Panc1 (cell line): ENCODE results near the gene EPS8L2. TPM values are rescaled to one million over a fixed set of nuclear protein-coding genes. Genes with fewer than 3 reads are reported as not detected.
A peak's percentile ranks its signal among the peaks of the same experiment; 100 is the strongest.

Experiments
- ATAC-seq: fragments of 200-7000 bp; cut with Tn5 transposase; 2 replicates; pipeline ENCODE4 v1.9.1; 2020; ENCODE audit warnings: mild to moderate bottlenecking, moderate library complexity
- BruUV-seq: library from RNA; stranded (reverse); fragments of 400-500 nt; replicated peaks from 2 replicates; lab custom pipeline; 2021; lab: Mats Ljungman, UMichigan
- CTCF ChIA-PET: fragments of 300-600 bp; sonication (Branson Sonifier 250); formaldehyde crosslinking; loops from one replicate; lab custom pipeline; 2022; ENCODE audit warnings: antibody characterized with exemption; lab: Charles Lee
- POLR2A ChIA-PET: fragments of 300-600 bp; sonication (Branson Sonifier 250); formaldehyde crosslinking; loops from one replicate; lab custom pipeline; 2022; ENCODE audit warnings: antibody characterized with exemption; lab: Charles Lee
- DNase-seq: peaks from one replicate; pipeline ENCODE4 v3.0.0-alpha.2; 2010; ENCODE audit warnings: low read depth, low spot score
- H3K27ac ChIP-seq: 2 replicates; pipeline ENCODE4 v1.5.1; 2011; ENCODE audit warnings: mild to moderate bottlenecking, low read length, inconsistent platforms
- H3K27me3 ChIP-seq: fragments of 200-500 bp; sonication (Bioruptor generic); 2 replicates; pipeline ENCODE4 v1.6.0; 2014; ENCODE audit warnings: low read length, inconsistent platforms; ENCODE audit not compliant: control insufficient read depth, insufficient read depth
- H3K36me3 ChIP-seq: fragments of 200-500 bp; sonication (Bioruptor generic); 2 replicates; pipeline ENCODE4 v1.5.1; 2014; ENCODE audit warnings: inconsistent platforms, mild to moderate bottlenecking, low read length, moderate library complexity; ENCODE audit not compliant: control insufficient read depth, insufficient read depth
- H3K4me1 ChIP-seq: 2 replicates; pipeline ENCODE4 v1.5.1; 2011; ENCODE audit warnings: inconsistent platforms, mild to moderate bottlenecking, low read length, moderate library complexity; ENCODE audit not compliant: control insufficient read depth, insufficient read depth
- H3K4me3 ChIP-seq, 2 experiments: 2 replicates each; pipeline ENCODE4 v1.5.1; 2011 to 2012; ENCODE audit warnings: low read depth in 2 of 2, low read length in 2 of 2, mild to moderate bottlenecking in 2 of 2, inconsistent platforms in 1 of 2, moderate library complexity in 1 of 2
- H3K9me3 ChIP-seq: fragments of 200-500 bp; sonication (Bioruptor generic); 2 replicates; pipeline ENCODE4 v1.5.1; 2014; ENCODE audit warnings: low read depth, mild to moderate bottlenecking, inconsistent platforms, low read length, moderate library complexity; ENCODE audit not compliant: control insufficient read depth, insufficient read depth
- POLR2AphosphoS5 ChIP-seq: IDR thresholded peaks from 2 replicates; pipeline ENCODE4 v1.6.1; 2012; ENCODE audit warnings: mild to moderate bottlenecking, low read depth, low read length, moderate library complexity
- SIN3A ChIP-seq: IDR thresholded peaks from 2 replicates; pipeline ENCODE4 v1.6.1; 2012; ENCODE audit warnings: low read depth, mild to moderate bottlenecking, low read length, moderate library complexity, borderline replicate concordance; ENCODE audit not compliant: insufficient read depth
- TCF7L2 ChIP-seq: IDR thresholded peaks from 2 replicates; pipeline ENCODE4 v1.6.1; 2011; ENCODE audit warnings: mild to moderate bottlenecking, low read depth, low read length, inconsistent platforms
- in situ Hi-C: cut with HindIII; loops from 2 replicates; pipeline ENCODE4 v1.10.0; 2016; ENCODE audit warnings: low sequenced_read_pairs, low pct_unique_long_range_greater_than_20kb
- intact Hi-C: fragments of 100-400 bp; cut with micrococcal nuclease; formaldehyde crosslinking; loops from one replicate; pipeline ENCODE4 v1.10.0; 2022; ENCODE audit not compliant: unreplicated experiment
- total RNA-seq: library from RNA; stranded (reverse); gene quantifications from one replicate; pipeline ENCODE4 v1.2.1, GENCODE V29; 2021; ENCODE audit not compliant: unreplicated experiment
- TF ChIP-seq, protein P1 (sequence below), 2 experiments: IDR thresholded peaks; 2 replicates each; pipeline ENCODE4 v1.6.1; 2011 to 2012; ENCODE audit warnings: low read depth in 2 of 2, control low read depth in 1 of 2, low read length in 1 of 2, mild to moderate bottlenecking in 1 of 2, moderate library complexity in 1 of 2; ENCODE audit not compliant: insufficient read depth in 1 of 2
- TF ChIP-seq, protein P2 (sequence below): fragments of 450-650 bp; IDR thresholded peaks from 2 replicates; pipeline ENCODE4 v1.5.1; 2017; ENCODE audit warnings: mild to moderate bottlenecking

The EPS8L2 gene
- total RNA-seq, 1 experiment from 2014 or later: 256 TPM

DNA sequence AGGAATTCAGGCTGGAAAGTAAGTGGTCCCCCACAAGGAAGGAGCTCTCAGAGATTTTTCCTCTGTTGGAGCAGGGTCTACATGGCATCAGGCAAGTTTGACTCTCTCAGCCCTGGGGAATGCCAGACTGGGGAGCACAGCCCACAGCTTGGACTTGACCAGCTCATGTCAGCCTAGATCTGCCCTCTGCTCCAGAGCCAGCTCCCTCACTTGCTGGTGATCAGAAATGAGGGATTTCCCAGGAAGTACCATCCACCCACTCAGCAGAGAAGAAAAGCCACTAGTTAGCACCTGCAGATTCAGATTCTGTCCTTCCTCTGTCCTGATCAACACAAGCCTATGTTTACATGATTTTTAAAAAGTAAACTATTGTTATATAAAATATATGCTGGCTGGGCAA is 54.2 kb downstream of the EPS8L2 start:
- Histone ChIP-seq H3K36me3 (no peaks in the 10 kb centered on the region), H3K27me3 (no peaks in the 10 kb centered on the region), H3K27ac (no peak overlapping the region), H3K9me3 (no peaks in the 10 kb centered on the region), H3K4me1 (peaks cover 11% of the 10 kb centered on the region), H3K4me3 (no peak overlapping the region)
- in situ Hi-C loops (no loop called here), intact Hi-C loops (no loop called here)
- ChIA-PET POLR2A (interaction anchor here (0.7 kb wide), 1 partner anchor 227 kb away, joined by 3 read pairs; no protein-coding TSS in a partner anchor), CTCF (no interaction called here)
- ATAC-seq (no peak), DNase-seq (no peak)
- no peak for TF ChIP-seq TCF7L2
- TF ChIP-seq, protein P1, sequence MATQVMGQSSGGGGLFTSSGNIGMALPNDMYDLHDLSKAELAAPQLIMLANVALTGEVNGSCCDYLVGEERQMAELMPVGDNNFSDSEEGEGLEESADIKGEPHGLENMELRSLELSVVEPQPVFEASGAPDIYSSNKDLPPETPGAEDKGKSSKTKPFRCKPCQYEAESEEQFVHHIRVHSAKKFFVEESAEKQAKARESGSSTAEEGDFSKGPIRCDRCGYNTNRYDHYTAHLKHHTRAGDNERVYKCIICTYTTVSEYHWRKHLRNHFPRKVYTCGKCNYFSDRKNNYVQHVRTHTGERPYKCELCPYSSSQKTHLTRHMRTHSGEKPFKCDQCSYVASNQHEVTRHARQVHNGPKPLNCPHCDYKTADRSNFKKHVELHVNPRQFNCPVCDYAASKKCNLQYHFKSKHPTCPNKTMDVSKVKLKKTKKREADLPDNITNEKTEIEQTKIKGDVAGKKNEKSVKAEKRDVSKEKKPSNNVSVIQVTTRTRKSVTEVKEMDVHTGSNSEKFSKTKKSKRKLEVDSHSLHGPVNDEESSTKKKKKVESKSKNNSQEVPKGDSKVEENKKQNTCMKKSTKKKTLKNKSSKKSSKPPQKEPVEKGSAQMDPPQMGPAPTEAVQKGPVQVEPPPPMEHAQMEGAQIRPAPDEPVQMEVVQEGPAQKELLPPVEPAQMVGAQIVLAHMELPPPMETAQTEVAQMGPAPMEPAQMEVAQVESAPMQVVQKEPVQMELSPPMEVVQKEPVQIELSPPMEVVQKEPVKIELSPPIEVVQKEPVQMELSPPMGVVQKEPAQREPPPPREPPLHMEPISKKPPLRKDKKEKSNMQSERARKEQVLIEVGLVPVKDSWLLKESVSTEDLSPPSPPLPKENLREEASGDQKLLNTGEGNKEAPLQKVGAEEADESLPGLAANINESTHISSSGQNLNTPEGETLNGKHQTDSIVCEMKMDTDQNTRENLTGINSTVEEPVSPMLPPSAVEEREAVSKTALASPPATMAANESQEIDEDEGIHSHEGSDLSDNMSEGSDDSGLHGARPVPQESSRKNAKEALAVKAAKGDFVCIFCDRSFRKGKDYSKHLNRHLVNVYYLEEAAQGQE (IDR thresholded peaks at IDR 0.05; ENCODE audit: insufficient read depth in 1 of 2, low read depth in 2 of 2, low read length in 1 of 2): no peak
- TF ChIP-seq, protein P2, sequence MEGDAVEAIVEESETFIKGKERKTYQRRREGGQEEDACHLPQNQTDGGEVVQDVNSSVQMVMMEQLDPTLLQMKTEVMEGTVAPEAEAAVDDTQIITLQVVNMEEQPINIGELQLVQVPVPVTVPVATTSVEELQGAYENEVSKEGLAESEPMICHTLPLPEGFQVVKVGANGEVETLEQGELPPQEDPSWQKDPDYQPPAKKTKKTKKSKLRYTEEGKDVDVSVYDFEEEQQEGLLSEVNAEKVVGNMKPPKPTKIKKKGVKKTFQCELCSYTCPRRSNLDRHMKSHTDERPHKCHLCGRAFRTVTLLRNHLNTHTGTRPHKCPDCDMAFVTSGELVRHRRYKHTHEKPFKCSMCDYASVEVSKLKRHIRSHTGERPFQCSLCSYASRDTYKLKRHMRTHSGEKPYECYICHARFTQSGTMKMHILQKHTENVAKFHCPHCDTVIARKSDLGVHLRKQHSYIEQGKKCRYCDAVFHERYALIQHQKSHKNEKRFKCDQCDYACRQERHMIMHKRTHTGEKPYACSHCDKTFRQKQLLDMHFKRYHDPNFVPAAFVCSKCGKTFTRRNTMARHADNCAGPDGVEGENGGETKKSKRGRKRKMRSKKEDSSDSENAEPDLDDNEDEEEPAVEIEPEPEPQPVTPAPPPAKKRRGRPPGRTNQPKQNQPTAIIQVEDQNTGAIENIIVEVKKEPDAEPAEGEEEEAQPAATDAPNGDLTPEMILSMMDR: no peak
- no peak for TF ChIP-seq SIN3A
- no peak for TF ChIP-seq POLR2AphosphoS5
- BruUV-seq: no TSS peak

DNA sequence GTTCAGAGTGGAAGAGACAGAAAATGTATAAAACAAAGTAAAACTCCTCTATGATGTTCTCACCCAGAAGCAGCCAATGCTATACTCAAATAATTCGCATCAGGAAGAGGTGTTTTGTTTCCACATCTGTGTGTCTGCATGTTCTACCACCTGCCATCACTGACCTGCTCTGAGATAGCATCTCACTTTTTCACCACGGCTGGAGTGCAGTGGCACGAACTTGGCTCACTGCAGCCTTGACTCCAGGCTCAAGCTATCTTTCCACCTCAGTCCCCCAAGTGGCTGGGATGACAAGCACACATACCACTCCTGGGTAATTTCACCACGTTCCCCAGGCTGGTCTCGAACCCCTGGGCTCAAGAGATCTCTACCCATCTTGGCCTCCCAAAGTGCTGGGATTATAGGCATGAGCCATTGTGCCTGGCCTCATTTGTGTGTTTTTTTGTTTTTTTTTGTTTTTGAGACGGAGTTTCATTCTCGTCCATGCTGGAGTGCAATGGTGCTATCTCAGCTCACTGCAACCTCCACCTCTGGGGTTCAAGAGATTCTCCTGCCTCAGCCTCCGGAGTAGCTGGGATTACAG is 55.6 kb downstream of the EPS8L2 start:
- ATAC-seq: no peak
- TF ChIP-seq POLR2AphosphoS5 (no peak), SIN3A (no peak), TCF7L2 (no peak)
- TF ChIP-seq, protein P1 (IDR thresholded peaks at IDR 0.05; ENCODE audit: insufficient read depth in 1 of 2, low read depth in 2 of 2, low read length in 1 of 2): no peak
- TF ChIP-seq, protein P2: no peak
- ChIA-PET CTCF (interaction anchor here (0.6 to 0.7 kb wide), 2 partner anchors 17 to 708 kb away, joined by 5 to 6 read pairs; no protein-coding TSS in a partner anchor), POLR2A (interaction anchor here (0.7 kb wide), 1 partner anchor 8 kb away, joined by 4 read pairs; no protein-coding TSS in a partner anchor)
- Histone ChIP-seq H3K36me3 (no peaks in the 10 kb centered on the region; the same call in 1 of the 2 replicates), H3K27me3 (no peaks in the 10 kb centered on the region), H3K27ac (no peak overlapping the region), H3K4me1 (peaks cover 15% of the 10 kb centered on the region), H3K9me3 (no peaks in the 10 kb centered on the region), H3K4me3 (no peak overlapping the region)
- BruUV-seq: TSS peak; percentile 55
- no peak for DNase-seq
- in situ Hi-C loops: no loop called here
- intact Hi-C loops: no loop called here
